BE2C (cell line): ENCODE measurements around the gene RICTOR.

Source experiments
- DNase-seq: peaks from one replicate; pipeline ENCODE4 v3.0.0-alpha.2; 2020
- H3K27me3 ChIP-seq: fragments of 250-450 bp; sonication (Bioruptor Pico); 2 replicates; pipeline ENCODE4 v1.5.1; 2020; ENCODE audit warnings: mild to moderate bottlenecking
- H3K36me3 ChIP-seq: fragments of 250-450 bp; sonication (Bioruptor Pico); 2 replicates; pipeline ENCODE4 v1.5.1; 2020; ENCODE audit warnings: mild to moderate bottlenecking
- H3K4me1 ChIP-seq: fragments of 250-450 bp; sonication (Bioruptor Pico); 2 replicates; pipeline ENCODE4 v1.5.1; 2020
- H3K4me3 ChIP-seq: 2 replicates; pipeline ENCODE4 v1.5.1; 2011; ENCODE audit warnings: low read depth, low read length
- H3K9me3 ChIP-seq: fragments of 250-450 bp; sonication (Bioruptor Pico); 2 replicates; pipeline ENCODE4 v1.5.1; 2020
- CTCF ChIP-seq: IDR thresholded peaks from 2 replicates; pipeline ENCODE4 v1.5.1; 2012; ENCODE audit warnings: mild to moderate bottlenecking, low read depth, low read length

Gene RICTOR

GRCh38 chr5:38938973-38939372, 135.2 kb downstream of the RICTOR start:
- Histone ChIP-seq H3K4me3 (no peak overlapping the region), H3K36me3 (peaks cover 8% of the 10 kb centered on the region)

GRCh38 chr5:38938424-38938823, 135.8 kb downstream of the RICTOR start:
- no peak for TF ChIP-seq CTCF
- H3K9me3 ChIP-seq: no peaks in the 10 kb centered on the region
- H3K27me3 ChIP-seq: no peaks in the 10 kb centered on the region
- DNase-seq: no peak
- H3K4me1 ChIP-seq: no peaks in the 10 kb centered on the region
- peaks cover 4% of the 10 kb centered on the region for H3K36me3 ChIP-seq
- H3K4me3 ChIP-seq: no peak overlapping the region

More at GRCh38 chr5:38938973-38939372, 135.2 kb downstream of the RICTOR start:
- H3K27me3 ChIP-seq: no peaks in the 10 kb centered on the region
- H3K4me1 ChIP-seq: no peaks in the 10 kb centered on the region
- H3K9me3 ChIP-seq: no peaks in the 10 kb centered on the region
- TF ChIP-seq CTCF: no peak
- DNase-seq: no peak

- no peak for DNase-seq
- Histone ChIP-seq H3K36me3 (no peaks in the 10 kb centered on the region), H3K4me3 (no peak overlapping the region), H3K4me1 (no peaks in the 10 kb centered on the region; the same call in 1 of the 2 replicates), H3K9me3 (no peaks in the 10 kb centered on the region), H3K27me3 (no peaks in the 10 kb centered on the region)
- no peak for TF ChIP-seq CTCF
Observed at GRCh38 chr5:38936269-38936668, 137.9 kb downstream of the RICTOR start.

- no peaks in the 10 kb centered on the region for H3K36me3 ChIP-seq
- H3K4me1 ChIP-seq: no peaks in the 10 kb centered on the region; the same call in 1 of the 2 replicates
- no peak overlapping the region for H3K4me3 ChIP-seq
- H3K27me3 ChIP-seq: no peaks in the 10 kb centered on the region
- no peaks in the 10 kb centered on the region for H3K9me3 ChIP-seq
- no peak for TF ChIP-seq CTCF
- no peak for DNase-seq
Observed at GRCh38 chr5:38935437-38935836, 138.8 kb downstream of the RICTOR start.

- Histone ChIP-seq H3K4me1 (no peaks in the 10 kb centered on the region; the same call in 1 of the 2 replicates), H3K36me3 (no peaks in the 10 kb centered on the region), H3K4me3 (no peak overlapping the region), H3K27me3 (no peaks in the 10 kb centered on the region), H3K9me3 (no peaks in the 10 kb centered on the region)
- no peak for TF ChIP-seq CTCF
- DNase-seq: no peak
Observed at GRCh38 chr5:38932854-38933408, 141.3 kb downstream of the RICTOR start.

GRCh38 chr5:38931731-38932130, 142.5 kb downstream of the RICTOR start:
- Histone ChIP-seq H3K4me3 (no peak overlapping the region), H3K27me3 (no peaks in the 10 kb centered on the region), H3K4me1 (no peaks in the 10 kb centered on the region; the same call in 1 of the 2 replicates), H3K36me3 (no peaks in the 10 kb centered on the region), H3K9me3 (no peaks in the 10 kb centered on the region)
- no peak for TF ChIP-seq CTCF
- no peak for DNase-seq
